Measurements from ENCODE around the gene DMD.

DNA sequence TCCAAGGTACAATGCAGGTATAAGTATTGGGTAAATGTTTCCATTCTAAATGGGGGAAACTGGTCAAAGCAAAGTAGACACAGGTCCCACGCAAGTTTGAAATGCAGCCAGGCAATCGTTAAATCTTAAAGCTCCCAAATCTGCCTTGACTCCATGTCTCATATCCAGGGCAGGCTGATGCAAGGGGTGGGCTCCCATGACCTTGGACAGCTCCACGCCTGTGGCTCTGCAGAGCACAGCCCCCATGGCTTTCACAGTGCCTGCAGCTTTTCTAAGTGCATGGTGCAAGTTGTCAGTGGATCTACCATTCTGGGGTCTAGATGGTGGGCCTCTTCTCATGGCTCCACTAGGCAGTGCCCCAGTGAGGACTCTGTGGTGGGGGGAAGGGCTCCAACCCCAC, 436.4 kb downstream of the DMD start:
- TF ChIP-seq ZNF577 (CRISPR knock-in tag; IDR thresholded peaks at IDR 0.05; ENCODE audit: borderline replicate concordance, low read depth) (no peak), SMC3 (IDR thresholded peaks at IDR 0.05; ENCODE audit: low read length) (no peak), TMF1 (CRISPR knock-in tag; IDR thresholded peaks at IDR 0.05; ENCODE audit: low read depth) (no peak)
- TF ChIP-seq, protein P1, sequence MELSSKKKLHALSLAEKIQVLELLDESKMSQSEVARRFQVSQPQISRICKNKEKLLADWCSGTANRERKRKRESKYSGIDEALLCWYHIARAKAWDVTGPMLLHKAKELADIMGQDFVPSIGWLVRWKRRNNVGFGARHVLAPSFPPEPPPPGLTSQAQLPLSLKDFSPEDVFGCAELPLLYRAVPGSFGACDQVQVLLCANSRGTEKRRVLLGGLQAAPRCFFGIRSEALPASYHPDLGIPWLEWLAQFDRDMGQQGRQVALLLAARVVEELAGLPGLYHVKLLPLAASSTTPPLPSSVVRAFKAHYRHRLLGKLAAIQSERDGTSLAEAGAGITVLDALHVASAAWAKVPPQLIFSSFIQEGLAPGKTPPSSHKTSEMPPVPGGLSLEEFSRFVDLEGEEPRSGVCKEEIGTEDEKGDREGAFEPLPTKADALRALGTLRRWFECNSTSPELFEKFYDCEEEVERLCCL (CRISPR knock-in tag; IDR thresholded peaks at IDR 0.05; ENCODE audit: borderline replicate concordance) = no peak

Measured in HepG2 (cell line).